ENCODE results near the gene DDX19B. TPM values are rescaled to one million over a fixed set of nuclear protein-coding genes. Genes with fewer than 3 reads are reported as not detected.

DDX19B gene
- total and polyA plus RNA-seq, 2 donors (not counting 3 experiments of a cell fraction or from before 2014, with no cell fraction given) = 28.1 to 34.3 TPM

DNA sequence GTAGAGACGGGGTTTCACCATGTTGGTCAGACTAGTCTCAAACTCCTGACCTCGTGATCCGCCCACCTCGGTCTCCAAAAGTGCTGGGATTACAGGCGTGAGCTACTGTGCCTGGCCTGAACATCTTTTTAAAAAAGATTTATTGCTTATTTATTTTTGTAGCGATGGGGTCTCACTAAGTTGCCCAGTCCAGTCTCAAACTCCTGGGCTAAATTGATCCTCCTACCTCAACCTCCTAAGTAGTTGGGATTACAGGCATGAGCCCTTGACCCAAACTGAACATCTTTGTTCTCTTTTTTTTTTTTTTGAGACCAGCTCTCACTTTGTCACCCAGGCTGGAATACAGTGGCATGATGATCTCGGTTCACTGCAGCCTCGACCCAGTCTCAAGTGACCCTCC, 75.2 kb downstream of the DDX19B start:
- Histone ChIP-seq H3K79me2 (ENCODE audit: control insufficient read depth, insufficient read depth, low read length) (no peaks in the 10 kb centered on the region), H3K27me3 (ENCODE audit: control insufficient read depth in 2 of 2, insufficient read depth in 2 of 2, low read length in 2 of 2) (no peaks in the 10 kb centered on the region), H2AFZ (ENCODE audit: low read depth, low read length) (no peak overlapping the region), H3K4me3 (replicated peaks in 1 of 3; ENCODE audit: insufficient read depth in 1 of 3, low read depth in 1 of 3, low read length in 3 of 3) (no peak overlapping the region), H3K36me3 (ENCODE audit: control insufficient read depth in 2 of 2, extremely low read depth in 1 of 2, insufficient read depth in 2 of 2, low read length in 2 of 2) (peaks cover 4 to 10% of the 10 kb centered on the region in 2 experiments), H3K9ac (replicated peaks; ENCODE audit: extremely low read depth, insufficient read depth, low read length) (no peak overlapping the region), H3K4me1 (ENCODE audit: control insufficient read depth, extremely low read depth, insufficient read depth, low read length) (no peaks in the 10 kb centered on the region), H3K27ac (ENCODE audit: insufficient read depth, low read depth, low read length) (no peak overlapping the region), H3K9me1 (replicated peaks; ENCODE audit: control insufficient read depth, extremely low read depth, insufficient read depth, low read length) (no peaks in the 10 kb centered on the region), H3K9me3 (replicated peaks; ENCODE audit: control insufficient read depth, insufficient read depth, low read length) (no peaks in the 10 kb centered on the region), H4K20me1 (replicated peaks; ENCODE audit: control insufficient read depth, extremely low read depth, insufficient read depth, low read length) (no peaks in the 10 kb centered on the region), H3K4me2 (ENCODE audit: insufficient read depth, low read length) (no peak overlapping the region)
- POLR2A ChIA-PET = no interaction called here
- intact Hi-C loops (cut with micrococcal nuclease) (no loop called here), dilution Hi-C loops (cut with MboI; ENCODE audit: extremely low pct_ligation_motif_present, low sequenced_read_pairs) (no loop called here)
- FAIRE-seq (no peak), DNase-seq (ENCODE audit: low read depth, low spot score) (no peak)
- CTCF ChIA-PET = interaction anchor here (0.6 to 1.7 kb wide), 2 partner anchors 80 to 280 kb away, joined by 3 to 5 read pairs; partner anchors contain the start of gene FCSK
- TF ChIP-seq MYC (IDR thresholded peaks at IDR 0.05; ENCODE audit: low read depth, low read length) (no peak), JUN (IDR thresholded peaks at IDR 0.05; ENCODE audit: borderline replicate concordance, insufficient read depth, insufficient read length, low read depth) (no peak), EZH2 (IDR thresholded peaks at IDR 0.05; ENCODE audit: borderline replicate concordance, low read depth, low read length, severe bottlenecking) (no peak), POLR2A (IDR thresholded peaks at IDR 0.05; ENCODE audit: low read depth, low read length) (no peak), GATA2 (IDR thresholded peaks at IDR 0.05; ENCODE audit: insufficient read depth, insufficient read length, low read depth, low read length) (no peak)
- TF ChIP-seq, protein P1, sequence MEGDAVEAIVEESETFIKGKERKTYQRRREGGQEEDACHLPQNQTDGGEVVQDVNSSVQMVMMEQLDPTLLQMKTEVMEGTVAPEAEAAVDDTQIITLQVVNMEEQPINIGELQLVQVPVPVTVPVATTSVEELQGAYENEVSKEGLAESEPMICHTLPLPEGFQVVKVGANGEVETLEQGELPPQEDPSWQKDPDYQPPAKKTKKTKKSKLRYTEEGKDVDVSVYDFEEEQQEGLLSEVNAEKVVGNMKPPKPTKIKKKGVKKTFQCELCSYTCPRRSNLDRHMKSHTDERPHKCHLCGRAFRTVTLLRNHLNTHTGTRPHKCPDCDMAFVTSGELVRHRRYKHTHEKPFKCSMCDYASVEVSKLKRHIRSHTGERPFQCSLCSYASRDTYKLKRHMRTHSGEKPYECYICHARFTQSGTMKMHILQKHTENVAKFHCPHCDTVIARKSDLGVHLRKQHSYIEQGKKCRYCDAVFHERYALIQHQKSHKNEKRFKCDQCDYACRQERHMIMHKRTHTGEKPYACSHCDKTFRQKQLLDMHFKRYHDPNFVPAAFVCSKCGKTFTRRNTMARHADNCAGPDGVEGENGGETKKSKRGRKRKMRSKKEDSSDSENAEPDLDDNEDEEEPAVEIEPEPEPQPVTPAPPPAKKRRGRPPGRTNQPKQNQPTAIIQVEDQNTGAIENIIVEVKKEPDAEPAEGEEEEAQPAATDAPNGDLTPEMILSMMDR (IDR thresholded peaks at IDR 0.05; ENCODE audit: extremely low read depth in 1 of 2, insufficient read depth in 1 of 2, low read depth in 1 of 2, low read length in 2 of 2) = no peak
- TF ChIP-seq, protein P2, sequence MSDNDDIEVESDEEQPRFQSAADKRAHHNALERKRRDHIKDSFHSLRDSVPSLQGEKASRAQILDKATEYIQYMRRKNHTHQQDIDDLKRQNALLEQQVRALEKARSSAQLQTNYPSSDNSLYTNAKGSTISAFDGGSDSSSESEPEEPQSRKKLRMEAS (IDR thresholded peaks at IDR 0.05; ENCODE audit: insufficient read depth, insufficient read length) = no peak
- BruUV-seq (replicated peaks) = no TSS peak

All from endothelial cell of umbilical vein (primary cell).